C4-2B (cell line): ENCODE results near the gene FRMD4A.

Source experiments
- H3K27ac ChIP-seq: fragments of 450-650 bp; 2 replicates; pipeline ENCODE4 v1.5.1; 2017
- ZFX ChIP-seq: fragments of 450-650 bp; IDR thresholded peaks from 2 replicates; pipeline ENCODE4 v1.6.1; 2017
- TF ChIP-seq, protein P1 (sequence below): fragments of 450-650 bp; conservative IDR thresholded peaks from 2 replicates; pipeline ENCODE4 v1.5.1; 2017; ENCODE audit warnings: mild to moderate bottlenecking

FRMD4A gene

DNA sequence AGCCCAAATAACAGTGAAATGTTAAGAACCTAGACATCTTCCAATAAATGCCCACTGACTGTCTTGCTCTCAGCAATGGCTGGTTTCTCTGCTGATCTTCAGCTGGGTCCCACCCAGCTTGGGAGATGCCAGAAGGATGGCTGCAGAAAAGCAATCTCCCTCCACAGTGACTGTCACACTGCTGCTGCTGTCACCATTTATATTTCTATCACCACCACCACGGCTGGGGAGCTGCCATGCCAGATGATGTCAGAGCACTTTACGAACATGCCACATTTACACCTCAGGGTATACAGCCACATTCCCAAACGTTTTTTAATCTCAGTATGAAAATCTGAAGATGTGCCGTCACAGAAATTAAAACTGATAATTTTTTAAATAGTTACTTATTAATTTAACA lies 29.8 kb upstream of the FRMD4A start:
- no peak for TF ChIP-seq ZFX
- TF ChIP-seq, protein P1, sequence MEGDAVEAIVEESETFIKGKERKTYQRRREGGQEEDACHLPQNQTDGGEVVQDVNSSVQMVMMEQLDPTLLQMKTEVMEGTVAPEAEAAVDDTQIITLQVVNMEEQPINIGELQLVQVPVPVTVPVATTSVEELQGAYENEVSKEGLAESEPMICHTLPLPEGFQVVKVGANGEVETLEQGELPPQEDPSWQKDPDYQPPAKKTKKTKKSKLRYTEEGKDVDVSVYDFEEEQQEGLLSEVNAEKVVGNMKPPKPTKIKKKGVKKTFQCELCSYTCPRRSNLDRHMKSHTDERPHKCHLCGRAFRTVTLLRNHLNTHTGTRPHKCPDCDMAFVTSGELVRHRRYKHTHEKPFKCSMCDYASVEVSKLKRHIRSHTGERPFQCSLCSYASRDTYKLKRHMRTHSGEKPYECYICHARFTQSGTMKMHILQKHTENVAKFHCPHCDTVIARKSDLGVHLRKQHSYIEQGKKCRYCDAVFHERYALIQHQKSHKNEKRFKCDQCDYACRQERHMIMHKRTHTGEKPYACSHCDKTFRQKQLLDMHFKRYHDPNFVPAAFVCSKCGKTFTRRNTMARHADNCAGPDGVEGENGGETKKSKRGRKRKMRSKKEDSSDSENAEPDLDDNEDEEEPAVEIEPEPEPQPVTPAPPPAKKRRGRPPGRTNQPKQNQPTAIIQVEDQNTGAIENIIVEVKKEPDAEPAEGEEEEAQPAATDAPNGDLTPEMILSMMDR, result no peak
- H3K27ac ChIP-seq, result no peak overlapping the region

DNA sequence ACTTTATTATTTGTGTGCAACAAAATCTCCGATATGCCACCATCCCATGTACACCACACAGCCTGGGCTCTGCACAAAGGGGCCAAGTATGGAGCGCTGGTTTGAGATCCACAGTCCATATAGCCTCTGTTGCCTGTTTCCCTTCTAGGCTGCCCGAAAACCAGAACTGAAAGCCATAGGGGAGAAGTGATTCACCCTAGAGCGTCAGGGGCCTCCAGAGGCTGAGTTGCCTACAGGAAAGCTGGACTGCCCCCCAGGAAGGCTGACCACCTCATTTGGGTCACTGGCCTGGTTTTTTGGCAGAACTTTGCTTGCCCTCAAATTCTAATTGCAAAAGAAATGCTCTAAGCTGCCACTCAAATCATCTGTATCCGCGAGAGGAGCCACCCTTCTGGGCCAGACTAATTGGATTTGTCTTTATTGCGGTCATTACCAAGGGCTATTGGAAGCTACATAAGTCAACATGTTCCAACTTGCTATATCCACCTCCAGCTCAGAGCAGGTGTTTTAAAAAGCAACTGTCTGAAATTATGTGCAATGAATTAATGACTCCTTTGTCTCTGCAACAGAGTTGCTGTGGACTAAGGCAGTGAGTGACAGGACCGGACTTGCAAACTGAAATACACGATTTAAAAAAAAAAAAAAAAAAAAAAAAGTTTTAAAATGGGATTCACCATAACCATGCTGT lies 28.3 kb upstream of the FRMD4A start:
- no peak for TF ChIP-seq ZFX
- TF ChIP-seq, protein P1, result no peak
- H3K27ac ChIP-seq, result no peak overlapping the region

GRCh38 chr10:14356921-14357320 lies 26.2 kb upstream of the FRMD4A start:
- TF ChIP-seq, protein P1, result no peak
- TF ChIP-seq ZFX, result no peak
- no peak overlapping the region for H3K27ac ChIP-seq

DNA sequence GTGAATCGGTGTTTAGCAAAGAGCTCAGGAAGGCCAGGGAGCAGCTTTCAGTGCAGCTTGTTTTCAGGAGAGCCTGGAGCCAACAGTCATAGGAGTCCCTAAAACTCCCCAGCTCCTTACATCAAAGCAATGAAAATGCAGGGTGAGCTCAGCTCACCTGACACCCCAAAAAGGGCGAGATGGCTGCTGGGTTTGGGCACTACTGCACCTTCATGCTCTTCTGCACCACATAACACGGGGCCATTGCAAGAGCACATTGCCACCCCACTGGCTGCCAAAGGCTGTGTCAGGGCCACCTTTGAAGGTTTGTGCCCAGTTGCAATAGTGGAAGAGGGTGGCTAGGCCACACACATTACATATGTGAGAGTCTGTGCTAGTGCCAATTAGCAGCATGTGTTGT lies 25.0 kb upstream of the FRMD4A start:
- TF ChIP-seq ZFX, result no peak
- TF ChIP-seq, protein P1, result no peak
- H3K27ac ChIP-seq, result no peak overlapping the region

DNA sequence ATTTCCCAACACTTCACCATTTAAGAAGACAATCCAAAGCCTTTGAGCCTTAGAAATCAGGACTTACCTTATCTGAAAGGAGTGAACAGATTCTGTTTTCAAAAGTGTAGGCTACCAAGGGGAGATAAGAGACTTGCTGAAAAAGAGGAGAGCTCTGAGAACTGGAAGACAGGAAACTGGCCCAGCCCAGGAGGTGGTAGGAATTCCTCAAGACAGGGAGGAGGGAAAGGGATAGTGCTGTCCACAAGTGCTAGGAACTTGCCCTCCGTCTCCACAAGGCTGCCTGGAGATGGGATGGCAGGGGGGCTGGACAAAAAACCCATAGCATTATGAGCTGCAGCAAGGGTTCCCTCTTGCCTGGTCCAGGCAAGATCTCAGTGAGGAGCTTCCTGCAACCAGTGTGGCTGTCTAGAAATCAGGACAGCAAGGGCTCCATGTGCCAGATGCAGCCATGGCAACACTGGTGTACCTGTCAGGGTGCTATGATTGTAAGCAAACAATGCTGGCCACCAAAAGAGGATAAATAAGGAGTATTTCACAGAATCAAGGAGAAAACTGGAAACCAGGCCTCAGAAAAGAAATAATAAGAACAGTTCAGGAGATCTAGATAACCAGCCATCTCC lies 22.7 kb upstream of the FRMD4A start:
- TF ChIP-seq, protein P1, result no peak
- TF ChIP-seq ZFX, result no peak
- no peak overlapping the region for H3K27ac ChIP-seq

DNA sequence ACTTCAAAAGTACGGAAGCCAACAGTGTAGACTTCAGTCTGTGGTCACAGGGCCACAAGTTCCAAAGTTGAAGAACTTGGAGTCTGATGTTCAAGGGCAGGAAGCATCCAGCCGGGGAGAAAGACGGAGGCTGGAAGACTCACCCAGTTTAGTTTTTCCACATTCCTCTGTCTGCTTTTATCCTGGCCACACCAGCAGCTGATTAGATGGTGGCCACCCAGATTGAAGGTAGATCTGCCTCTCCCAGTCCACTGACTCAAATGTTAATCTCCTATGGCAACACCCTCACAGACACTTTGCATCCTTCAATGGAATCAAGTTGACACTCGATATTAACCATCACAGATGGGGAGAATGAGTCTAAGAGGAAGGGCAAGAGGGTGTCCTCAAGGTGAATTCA lies 19.3 kb upstream of the FRMD4A start:
- no peak for TF ChIP-seq ZFX
- TF ChIP-seq, protein P1, result no peak
- H3K27ac ChIP-seq, result no peak overlapping the region

- no peak overlapping the region for H3K27ac ChIP-seq
- TF ChIP-seq, protein P1, result no peak
- no peak for TF ChIP-seq ZFX
Observed at GRCh38 chr10:14349081-14349480, 18.4 kb upstream of the FRMD4A start.
